Measurements from ENCODE around the gene INPP5B.

Gene INPP5B

DNA sequence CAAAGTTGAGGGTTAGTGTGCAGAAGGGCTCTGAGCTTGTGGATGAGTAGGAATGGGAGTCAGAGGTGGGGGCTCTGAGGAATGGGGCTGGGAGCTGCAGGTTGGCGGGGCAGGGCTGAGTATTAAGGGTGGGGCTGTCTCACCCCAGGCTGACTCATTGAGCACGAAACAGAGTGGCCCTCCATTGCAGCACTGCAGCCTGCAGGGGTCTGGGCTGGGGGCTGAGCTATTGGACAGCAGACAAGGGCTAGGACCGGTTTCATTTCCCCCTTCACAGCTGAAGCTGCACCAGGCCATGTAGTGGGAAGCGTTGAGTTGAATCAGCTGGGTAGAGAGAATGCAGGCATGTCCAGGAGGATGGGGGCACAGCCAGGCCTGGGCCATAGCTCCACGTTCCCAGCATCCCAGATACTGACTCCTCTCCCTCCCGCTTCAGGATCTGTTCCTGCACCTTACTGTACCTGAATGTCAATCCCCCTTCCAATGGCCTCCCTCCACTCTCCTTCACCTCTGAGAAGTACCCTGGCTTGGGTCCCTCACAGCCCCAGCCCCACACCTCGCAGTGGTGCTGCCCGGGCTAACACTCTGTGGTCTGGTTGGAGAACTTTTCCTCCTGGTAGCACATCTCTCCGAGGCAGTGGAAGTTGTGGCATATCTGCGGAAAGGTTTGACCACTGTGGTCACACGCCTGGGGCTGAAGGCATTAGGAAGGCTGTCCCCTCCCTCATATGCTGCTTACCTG, 4.4 kb upstream of the INPP5B start:
- POLR2A ChIA-PET = no interaction called here
- no peak overlapping the region for H3K4me3 ChIP-seq (ENCODE audit: low read depth, low read length)
- TF ChIP-seq, protein P1, sequence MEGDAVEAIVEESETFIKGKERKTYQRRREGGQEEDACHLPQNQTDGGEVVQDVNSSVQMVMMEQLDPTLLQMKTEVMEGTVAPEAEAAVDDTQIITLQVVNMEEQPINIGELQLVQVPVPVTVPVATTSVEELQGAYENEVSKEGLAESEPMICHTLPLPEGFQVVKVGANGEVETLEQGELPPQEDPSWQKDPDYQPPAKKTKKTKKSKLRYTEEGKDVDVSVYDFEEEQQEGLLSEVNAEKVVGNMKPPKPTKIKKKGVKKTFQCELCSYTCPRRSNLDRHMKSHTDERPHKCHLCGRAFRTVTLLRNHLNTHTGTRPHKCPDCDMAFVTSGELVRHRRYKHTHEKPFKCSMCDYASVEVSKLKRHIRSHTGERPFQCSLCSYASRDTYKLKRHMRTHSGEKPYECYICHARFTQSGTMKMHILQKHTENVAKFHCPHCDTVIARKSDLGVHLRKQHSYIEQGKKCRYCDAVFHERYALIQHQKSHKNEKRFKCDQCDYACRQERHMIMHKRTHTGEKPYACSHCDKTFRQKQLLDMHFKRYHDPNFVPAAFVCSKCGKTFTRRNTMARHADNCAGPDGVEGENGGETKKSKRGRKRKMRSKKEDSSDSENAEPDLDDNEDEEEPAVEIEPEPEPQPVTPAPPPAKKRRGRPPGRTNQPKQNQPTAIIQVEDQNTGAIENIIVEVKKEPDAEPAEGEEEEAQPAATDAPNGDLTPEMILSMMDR (IDR thresholded peaks at IDR 0.05; ENCODE audit: insufficient read depth, low read length, missing control alignments) = no peak
- no peak for DNase-seq (ENCODE audit: low read depth, low spot score)
- CTCF ChIA-PET = interaction anchor here (0.9 to 1.7 kb wide), 2 partner anchors 14 to 91 kb away, joined by 3 to 4 read pairs; no protein-coding TSS in a partner anchor

DNA sequence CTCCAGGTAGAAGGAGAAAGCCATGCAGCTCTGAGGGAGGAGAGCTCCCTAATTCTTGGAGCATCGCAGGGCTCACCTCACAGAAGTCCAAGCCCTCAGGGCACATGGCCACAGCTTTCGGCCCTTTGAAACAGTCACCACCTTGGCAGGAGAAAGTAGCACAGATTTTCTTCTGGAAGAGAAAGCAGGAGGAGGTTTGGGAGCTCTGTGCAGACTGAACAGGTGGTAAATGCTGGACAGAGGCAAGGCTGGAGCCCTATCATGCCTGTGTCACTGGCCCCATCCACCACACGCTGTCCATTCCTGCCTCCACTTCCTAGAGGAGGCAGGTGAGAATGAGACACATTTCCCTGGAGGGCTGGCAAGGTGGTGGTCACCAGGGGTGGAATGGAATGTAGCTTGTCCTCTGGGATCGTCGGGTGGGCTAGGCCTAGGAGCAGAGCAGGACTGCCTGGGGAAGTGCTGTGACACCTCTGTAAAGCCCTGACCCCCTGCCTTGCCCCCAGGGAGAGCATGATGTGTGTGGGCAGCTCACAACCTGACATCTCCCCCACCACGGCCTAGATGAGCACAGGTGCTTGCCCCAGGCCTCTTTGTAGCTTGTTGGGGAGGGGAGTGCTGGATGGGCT, 2.8 kb upstream of the INPP5B start:
- no peak overlapping the region for H3K4me3 ChIP-seq (ENCODE audit: low read depth, low read length)
- ChIA-PET POLR2A (no interaction called here), CTCF (interaction anchor here (0.7 to 1.8 kb wide), 4 partner anchors 8 to 28 kb away, joined by 3 to 9 read pairs (median 3); no protein-coding TSS in a partner anchor)
- TF ChIP-seq, protein P1 (IDR thresholded peaks at IDR 0.05; ENCODE audit: insufficient read depth, low read length, missing control alignments) = no peak
- DNase-seq (ENCODE audit: low read depth, low spot score) = no peak

DNA sequence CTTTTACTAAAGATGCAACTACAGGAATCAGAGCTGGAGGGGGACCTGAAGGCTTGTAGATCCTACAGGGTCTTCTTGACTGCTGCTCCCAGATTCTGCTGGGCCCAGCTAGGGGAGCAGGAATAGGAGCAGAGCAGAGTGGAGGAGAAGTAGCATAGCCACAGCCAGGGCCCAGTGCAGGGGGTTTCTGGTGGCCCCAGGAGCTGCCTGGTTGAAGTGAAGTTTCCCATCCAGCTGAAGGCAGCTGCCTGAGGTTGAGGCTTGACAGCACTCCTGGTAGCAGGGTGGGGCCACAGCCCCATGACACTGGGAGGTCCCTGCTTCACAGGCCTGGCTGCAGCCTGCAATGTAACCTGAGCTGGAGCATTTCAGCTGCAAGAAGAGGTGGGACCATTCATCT, 2.0 kb upstream of the INPP5B start:
- TF ChIP-seq, protein P1 (IDR thresholded peaks at IDR 0.05; ENCODE audit: insufficient read depth, low read length, missing control alignments) = no peak
- ChIA-PET CTCF (interaction anchor here (0.7 to 1.8 kb wide), 4 partner anchors 9 to 88 kb away, joined by 3 to 9 read pairs (median 4); no protein-coding TSS in a partner anchor), POLR2A (no interaction called here)
- DNase-seq (ENCODE audit: low read depth, low spot score) = no peak
- no peak overlapping the region for H3K4me3 ChIP-seq (ENCODE audit: low read depth, low read length)

DNA sequence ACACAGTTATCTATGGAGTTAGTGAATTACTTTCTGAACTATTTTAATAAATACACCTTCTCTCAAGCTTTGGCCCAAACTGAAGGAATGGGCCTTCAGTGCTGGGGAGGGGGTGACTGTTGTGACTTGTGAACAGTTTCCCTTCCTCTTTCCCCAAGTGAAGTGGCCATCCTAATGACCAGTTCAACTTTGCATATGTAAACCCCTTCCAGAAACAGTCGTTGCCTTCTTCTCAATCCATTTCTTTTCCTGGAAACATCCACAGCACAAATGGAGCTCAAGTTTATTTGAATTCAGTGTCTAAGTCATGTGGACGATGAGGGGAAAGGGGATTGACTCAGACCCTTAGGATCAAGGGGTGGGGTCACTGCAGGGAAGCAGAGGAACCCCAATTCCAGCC, 1.3 kb upstream of the INPP5B start:
- ChIA-PET POLR2A (no interaction called here), CTCF (interaction anchor here (1.4 kb wide), 1 partner anchor 12 kb away, joined by 6 read pairs; no protein-coding TSS in a partner anchor)
- TF ChIP-seq, protein P1 (IDR thresholded peaks at IDR 0.05; ENCODE audit: insufficient read depth, low read length, missing control alignments) = no peak
- no peak overlapping the region for H3K4me3 ChIP-seq (ENCODE audit: low read depth, low read length)
- DNase-seq (ENCODE audit: low read depth, low spot score) = no peak

DNA sequence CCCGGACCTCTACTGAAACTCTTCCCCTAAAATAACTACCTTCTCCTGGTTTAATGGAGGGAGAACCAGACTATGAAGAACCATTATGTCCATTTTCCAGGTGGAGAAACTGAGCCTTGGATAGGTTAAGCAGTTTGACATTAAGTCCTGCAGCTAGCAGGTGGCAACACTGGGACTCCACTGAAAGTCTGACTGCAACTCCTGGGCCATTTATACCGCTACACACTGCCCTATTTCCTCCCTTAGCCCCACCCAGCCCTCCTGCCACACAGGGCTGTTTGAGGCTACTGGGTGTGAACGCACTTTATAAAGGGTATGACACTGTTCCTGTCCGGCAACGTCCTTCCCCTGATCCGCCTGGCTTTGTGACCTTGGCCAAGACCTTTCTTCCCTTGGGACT, 511 bp upstream of the INPP5B start:
- no peak overlapping the region for H3K4me3 ChIP-seq (ENCODE audit: low read depth, low read length)
- CTCF ChIA-PET = interaction anchor here (1.3 to 1.4 kb wide), 2 partner anchors 11 to 72 kb away, joined by 4 read pairs; no protein-coding TSS in a partner anchor
- TF ChIP-seq, protein P1 (IDR thresholded peaks at IDR 0.05; ENCODE audit: insufficient read depth, low read length, missing control alignments) = no peak

More for the DNA sequence above, 511 bp upstream of the INPP5B start:
- POLR2A ChIA-PET = interaction anchor here (0.6 kb wide), 2 partner anchors 16 to 73 kb away, joined by 3 read pairs; no protein-coding TSS in a partner anchor
- no peak for DNase-seq (ENCODE audit: low read depth, low spot score)

Data from AG04449 (cell line).